Neural cell (in vitro differentiated cells): Measurements from ENCODE around the gene INPP1. TPM values are rescaled to one million over a fixed set of nuclear protein-coding genes. Genes with fewer than 3 reads are reported as not detected.

Experiments used
- H2AFZ ChIP-seq: fragments of 200-600, 300-800 bp; sonication (generic), shearing (Covaris generic); 2 replicates; pipeline ENCODE4 v1.6.0; 2014; ENCODE audit warnings: low read depth, mild to moderate bottlenecking, antibody characterized with exemption, low read length, moderate library complexity
- H3F3A ChIP-seq: fragments of 200-600 bp; shearing (Covaris generic); 2 replicates; pipeline ENCODE4 v1.6.1; 2016; ENCODE audit warnings: mild to moderate bottlenecking, moderate library complexity, mixed read lengths, antibody characterized with exemption, low read length; ENCODE audit not compliant: insufficient read depth, poor library complexity, severe bottlenecking
- H3K27ac ChIP-seq: fragments of 200-600, 300-800 bp; sonication (generic), shearing (Covaris generic); 2 replicates; pipeline ENCODE4 v1.5.1; 2014; ENCODE audit warnings: mild to moderate bottlenecking, low read length, moderate library complexity
- H3K27me3 ChIP-seq: fragments of 300-800, 200-600 bp; sonication (generic), shearing (Covaris generic); 2 replicates; pipeline ENCODE4 v1.6.0; 2014; ENCODE audit warnings: mild to moderate bottlenecking, low read depth, low read length, moderate library complexity; ENCODE audit not compliant: insufficient read depth
- H3K36me3 ChIP-seq: fragments of 300-800, 200-600 bp; sonication (generic), shearing (Covaris generic); 2 replicates; pipeline ENCODE4 v1.5.1; 2014; ENCODE audit warnings: mild to moderate bottlenecking, antibody characterized with exemption, low read length, moderate library complexity; ENCODE audit not compliant: insufficient read depth
- H3K4me2 ChIP-seq: fragments of 300-800, 200-600 bp; sonication (generic), shearing (Covaris generic); 2 replicates; pipeline ENCODE4 v1.6.0; 2014; ENCODE audit warnings: mild to moderate bottlenecking, low read length
- H3K4me3 ChIP-seq: fragments of 300-800, 200-600 bp; sonication (generic), shearing (Covaris generic); 2 replicates; pipeline ENCODE4 v1.5.1; 2014; ENCODE audit warnings: mild to moderate bottlenecking, low read length, moderate library complexity
- H3K79me2 ChIP-seq: fragments of 200-600 bp; shearing (Covaris generic); replicated peaks from 2 replicates; pipeline ENCODE4 v1.6.0; 2014; ENCODE audit warnings: mild to moderate bottlenecking, low read length, moderate library complexity; ENCODE audit not compliant: insufficient read depth
- H3K9ac ChIP-seq: fragments of 300-800, 200-600 bp; sonication (generic), shearing (Covaris generic); 2 replicates; pipeline ENCODE4 v1.6.1; 2016; ENCODE audit warnings: mild to moderate bottlenecking, low read length, mixed read lengths
- H3K9me2 ChIP-seq: fragments of 200-600 bp; shearing (Covaris generic); 2 replicates; pipeline ENCODE4 v1.6.1; 2016; ENCODE audit warnings: mild to moderate bottlenecking, low read length, mixed read lengths; ENCODE audit not compliant: insufficient read depth
- H3K9me3 ChIP-seq: fragments of 200-600, 300-800 bp; sonication (generic), shearing (Covaris generic); 2 replicates; pipeline ENCODE4 v1.6.1; 2016; ENCODE audit warnings: mild to moderate bottlenecking, mixed run types, low read length, moderate library complexity, mixed read lengths
- H4K20me1 ChIP-seq: fragments of 200-600 bp; shearing (Covaris generic); 2 replicates; pipeline ENCODE4 v1.6.1; 2016; ENCODE audit warnings: mild to moderate bottlenecking, mixed run types; ENCODE audit not compliant: insufficient read depth
- CTCF ChIP-seq: fragments of 450-650 bp; IDR thresholded peaks from 2 replicates; pipeline ENCODE4 v1.5.1; 2014; ENCODE audit warnings: antibody characterized with exemption, mild to moderate bottlenecking, moderate library complexity; ENCODE audit not compliant: poor library complexity, severe bottlenecking
- EP300 ChIP-seq: fragments of 450-650 bp; conservative IDR thresholded peaks from 2 replicates; pipeline ENCODE4 v1.6.1; 2014; ENCODE audit warnings: antibody characterized with exemption, mild to moderate bottlenecking, moderate library complexity; ENCODE audit not compliant: poor library complexity, severe bottlenecking
- EZH2 ChIP-seq: fragments of 200-600, 300-800 bp; shearing (Covaris generic), sonication (generic); IDR thresholded peaks from 2 replicates; pipeline ENCODE4 v1.6.1; 2014; ENCODE audit warnings: antibody characterized with exemption, low read length, borderline replicate concordance, mild to moderate bottlenecking; ENCODE audit not compliant: insufficient read depth, poor library complexity, severe bottlenecking
- MXI1 ChIP-seq: fragments of 450-650 bp; conservative IDR thresholded peaks from 2 replicates; pipeline ENCODE4 v1.6.1; 2014; ENCODE audit warnings: antibody characterized with exemption, mild to moderate bottlenecking; ENCODE audit not compliant: poor library complexity, severe bottlenecking
- POLR2AphosphoS5 ChIP-seq: IDR thresholded peaks from 2 replicates; pipeline ENCODE4 v1.6.1; 2012
- RAD21 ChIP-seq: fragments of 450-650 bp; conservative IDR thresholded peaks from 2 replicates; pipeline ENCODE4 v1.6.1; 2014; ENCODE audit warnings: antibody characterized with exemption, mild to moderate bottlenecking, moderate library complexity
- REST ChIP-seq: IDR thresholded peaks from 2 replicates; pipeline ENCODE4 v1.6.1; 2012; ENCODE audit warnings: borderline replicate concordance
- SMC3 ChIP-seq: fragments of 450-650 bp; conservative IDR thresholded peaks from 2 replicates; pipeline ENCODE4 v1.6.1; 2014; ENCODE audit warnings: antibody characterized with exemption, mild to moderate bottlenecking, moderate library complexity; ENCODE audit not compliant: poor library complexity
- TAF1 ChIP-seq: IDR thresholded peaks from 2 replicates; pipeline ENCODE4 v1.6.1; 2012; ENCODE audit warnings: low read depth
- polyA plus RNA-seq: library from polyadenylated mRNA; depleted of rRNA; stranded (reverse); fragments of >200 nt; gene quantifications from 2 replicates; pipeline ENCODE4 v1.2.3, GENCODE V29; 2014

Gene INPP1
- polyA plus RNA-seq, 1 donor from 2014 or later = 15.1 TPM

- peak within 1 kb of the TSS; percentile 77 for H3K27ac ChIP-seq
- TF ChIP-seq RAD21 (peak; percentile 8), POLR2AphosphoS5 (peak; percentile 11), CTCF (no peak), REST (no peak), MXI1 (no peak), EZH2 (no peak), TAF1 (no peak), EP300 (no peak), SMC3 (no peak)
- H2AFZ ChIP-seq = peak within 1 kb of the TSS; percentile 73
- no peaks in the 10 kb centered on the region for H3K9me2 ChIP-seq
- no peaks in the 10 kb centered on the region for H3F3A ChIP-seq
- H3K9me3 ChIP-seq = no peaks in the 10 kb centered on the region
- H3K27me3 ChIP-seq = peaks cover 7% of the 10 kb centered on the region
- H3K36me3 ChIP-seq = no peaks in the 10 kb centered on the region
- no peaks in the 10 kb centered on the region for H4K20me1 ChIP-seq
- peak within 1 kb of the TSS; percentile 96 for H3K4me2 ChIP-seq
- H3K79me2 ChIP-seq = peaks cover 14% of the 10 kb centered on the region
- H3K4me3 ChIP-seq = peak within 1 kb of the TSS; percentile 87
- peak within 1 kb of the TSS; percentile 89 for H3K9ac ChIP-seq
These were observed 64.5 kb downstream of the INPP1 start, which contains the start of gene MFSD6 for GRCh38 chr2:190407662-190408537. Gene MFSD6, plus strand, starts transcription at chr2:190408355. Its CDS starts 27,675 bp downstream, at chr2:190436030.

- Histone ChIP-seq H3K27me3 (peaks cover 7% of the 10 kb centered on the region), H3K9ac (peak overlapping the region; percentile 89), H3K4me2 (peak overlapping the region; percentile 96), H3K36me3 (no peaks in the 10 kb centered on the region), H3F3A (no peaks in the 10 kb centered on the region), H4K20me1 (no peaks in the 10 kb centered on the region), H3K79me2 (peaks cover 17% of the 10 kb centered on the region), H3K9me2 (no peaks in the 10 kb centered on the region), H3K9me3 (no peaks in the 10 kb centered on the region), H3K27ac (peak overlapping the region; percentile 77), H2AFZ (peak overlapping the region; percentile 73), H3K4me3 (peak overlapping the region; percentile 87)
- peak; percentile 9 for TF ChIP-seq POLR2AphosphoS5
- TF ChIP-seq REST = peak; percentile 55
- no peak for TF ChIP-seq SMC3
- no peak for TF ChIP-seq EZH2
- no peak for TF ChIP-seq EP300
- peak; percentile 38 for TF ChIP-seq MXI1
- TF ChIP-seq CTCF = no peak
- peak; percentile 31 for TF ChIP-seq RAD21
- TF ChIP-seq TAF1 = peak; percentile 38
These were observed 65.3 kb downstream of the INPP1 start for GRCh38 chr2:190408538-190409271.
